Activated CD4-positive, CD25-positive, alpha-beta regulatory T cell treated with anti-CD3 and anti-CD28 coated beads, Interleukin-2, amount 50 U/mL, for 16 hours (primary cell): ENCODE results near the gene MICAL3.

Experiments
- DNase-seq: peaks from one replicate; pipeline ENCODE4 v3.0.0-alpha.2; 2020; ENCODE audit warnings: low read depth, low spot score

The MICAL3 gene

GRCh38 chr22:17869285-17870096 is 154.9 kb downstream of the MICAL3 start:
- no peak for DNase-seq

- DNase-seq: no peak
Measured at GRCh38 chr22:17868771-17869170, 155.6 kb downstream of the MICAL3 start.

GRCh38 chr22:17867160-17867785 is 157.1 kb downstream of the MICAL3 start:
- DNase-seq: no peak

- DNase-seq: no peak
Measured at GRCh38 chr22:17866621-17867020, 157.7 kb downstream of the MICAL3 start.

- DNase-seq: no peak
Measured at GRCh38 chr22:17866127-17866526, 158.2 kb downstream of the MICAL3 start.

- no peak for DNase-seq
Measured at GRCh38 chr22:17865183-17866055, 158.9 kb downstream of the MICAL3 start.

GRCh38 chr22:17864398-17865182 is 159.8 kb downstream of the MICAL3 start:
- DNase-seq: no peak

GRCh38 chr22:17862646-17863181 is 161.6 kb downstream of the MICAL3 start:
- DNase-seq: no peak

GRCh38 chr22:17861909-17862308 is 162.5 kb downstream of the MICAL3 start:
- DNase-seq: no peak

GRCh38 chr22:17860220-17860965 is 164.0 kb downstream of the MICAL3 start:
- DNase-seq: no peak

- DNase-seq: no peak
Measured at GRCh38 chr22:17858033-17858432, 166.3 kb downstream of the MICAL3 start.

GRCh38 chr22:17855572-17856290 is 168.6 kb downstream of the MICAL3 start:
- no peak for DNase-seq

- no peak for DNase-seq
Measured at GRCh38 chr22:17853073-17853472, 171.3 kb downstream of the MICAL3 start.

GRCh38 chr22:17851759-17852158 is 172.6 kb downstream of the MICAL3 start:
- DNase-seq: no peak

GRCh38 chr22:17847360-17848078 is 176.8 kb downstream of the MICAL3 start:
- no peak for DNase-seq

GRCh38 chr22:17846326-17846992 is 177.9 kb downstream of the MICAL3 start:
- no peak for DNase-seq

GRCh38 chr22:17845790-17846189 is 178.6 kb downstream of the MICAL3 start:
- no peak for DNase-seq

GRCh38 chr22:17845327-17845726 is 179.0 kb downstream of the MICAL3 start:
- DNase-seq: no peak

- no peak for DNase-seq
Measured at GRCh38 chr22:17844150-17844549, 180.2 kb downstream of the MICAL3 start.
